CD4-positive, alpha-beta T cell treated with Interferon alpha-2 for 1 hour (primary cell): ENCODE results near the gene C12orf57.

Source experiments
- DNase-seq, 2 donors: peaks; one replicate each; pipeline ENCODE4 v3.0.0-alpha.2; 2020 to 2022

Gene C12orf57

GRCh38 chr12:6954316-6955107 is 10.7 kb downstream of the C12orf57 start:
- peak in 1 of 2 donors; percentile 37 for DNase-seq

GRCh38 chr12:6955108-6956020 is 11.5 kb downstream of the C12orf57 start:
- DNase-seq: peak in 1 of 2 donors; percentile 27

- DNase-seq: peak; percentile 41 to 58
Observed at GRCh38 chr12:6956021-6956727, 12.4 kb downstream of the C12orf57 start.

- DNase-seq: peak in 1 of 2 donors; percentile 71
Observed at GRCh38 chr12:6957151-6957701, 13.4 kb downstream of the C12orf57 start.

GRCh38 chr12:6957741-6958608 is 14.2 kb downstream of the C12orf57 start:
- peak in 1 of 2 donors; percentile 34 for DNase-seq

GRCh38 chr12:6958609-6959057 is 14.8 kb downstream of the C12orf57 start:
- peak in 1 of 2 donors; percentile 35 for DNase-seq

GRCh38 chr12:6959058-6959804 is 15.4 kb downstream of the C12orf57 start:
- peak; percentile 84 to 91 for DNase-seq

GRCh38 chr12:6959805-6960592 is 16.2 kb downstream of the C12orf57 start:
- DNase-seq: no peak

- peak; percentile 47 to 61 for DNase-seq
Observed at GRCh38 chr12:6960593-6961277, 16.9 kb downstream of the C12orf57 start.

GRCh38 chr12:6961278-6961694 is 17.5 kb downstream of the C12orf57 start:
- peak; percentile 90 to 94 for DNase-seq

GRCh38 chr12:6961695-6962284 is 18.0 kb downstream of the C12orf57 start:
- peak in 1 of 2 donors; percentile 44 for DNase-seq

- DNase-seq: no peak
Observed at GRCh38 chr12:6962285-6963015, 18.6 kb downstream of the C12orf57 start.

GRCh38 chr12:6963016-6963731 is 19.4 kb downstream of the C12orf57 start:
- no peak for DNase-seq

- DNase-seq: no peak
Observed at GRCh38 chr12:6963791-6964413, 20.1 kb downstream of the C12orf57 start.

GRCh38 chr12:6964605-6965025 is 20.8 kb downstream of the C12orf57 start:
- DNase-seq: no peak

- peak; percentile 91 to 93 for DNase-seq
Observed at GRCh38 chr12:6965026-6965661, 21.3 kb downstream of the C12orf57 start.
